Measurements from ENCODE around the gene GAL.

GAL gene

DNA sequence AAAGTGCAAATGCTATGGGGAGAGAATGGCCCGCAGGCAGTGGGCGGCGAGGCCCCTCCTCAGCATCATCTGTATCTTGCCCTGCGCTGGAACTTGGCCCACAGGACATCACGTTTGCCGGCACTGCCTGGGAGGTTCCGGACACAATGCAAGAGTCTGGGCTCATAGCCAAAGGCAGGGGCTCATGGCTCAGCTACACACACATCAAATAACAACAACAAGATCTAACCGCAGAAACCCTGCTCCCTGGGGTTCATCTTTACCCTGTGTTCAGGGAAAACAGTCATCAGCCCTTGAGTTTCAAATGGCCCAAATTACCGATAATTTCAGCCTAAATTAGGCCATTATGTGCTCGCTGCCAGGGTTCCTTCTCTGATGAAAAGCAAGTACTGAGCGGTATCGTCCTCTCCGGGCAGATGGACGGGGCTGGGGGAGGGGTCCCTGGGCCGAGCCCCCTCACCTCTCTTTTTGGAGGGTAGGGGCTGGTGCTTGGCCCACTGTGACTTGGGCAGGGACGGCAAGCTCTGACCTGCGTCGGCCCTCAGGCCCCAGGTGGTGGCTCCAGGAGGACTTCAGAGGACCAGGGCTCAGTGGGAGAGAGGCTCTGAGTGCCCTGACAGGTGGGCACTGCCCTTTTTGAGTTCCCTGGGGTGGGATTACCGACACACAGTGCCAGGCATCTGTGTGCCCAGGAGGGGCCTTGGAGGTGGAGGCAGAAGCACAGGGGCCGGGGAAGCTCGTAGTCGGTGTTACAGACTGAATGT is 25.0 kb upstream of the GAL start:
- DNase-seq: peak; percentile 95

DNA sequence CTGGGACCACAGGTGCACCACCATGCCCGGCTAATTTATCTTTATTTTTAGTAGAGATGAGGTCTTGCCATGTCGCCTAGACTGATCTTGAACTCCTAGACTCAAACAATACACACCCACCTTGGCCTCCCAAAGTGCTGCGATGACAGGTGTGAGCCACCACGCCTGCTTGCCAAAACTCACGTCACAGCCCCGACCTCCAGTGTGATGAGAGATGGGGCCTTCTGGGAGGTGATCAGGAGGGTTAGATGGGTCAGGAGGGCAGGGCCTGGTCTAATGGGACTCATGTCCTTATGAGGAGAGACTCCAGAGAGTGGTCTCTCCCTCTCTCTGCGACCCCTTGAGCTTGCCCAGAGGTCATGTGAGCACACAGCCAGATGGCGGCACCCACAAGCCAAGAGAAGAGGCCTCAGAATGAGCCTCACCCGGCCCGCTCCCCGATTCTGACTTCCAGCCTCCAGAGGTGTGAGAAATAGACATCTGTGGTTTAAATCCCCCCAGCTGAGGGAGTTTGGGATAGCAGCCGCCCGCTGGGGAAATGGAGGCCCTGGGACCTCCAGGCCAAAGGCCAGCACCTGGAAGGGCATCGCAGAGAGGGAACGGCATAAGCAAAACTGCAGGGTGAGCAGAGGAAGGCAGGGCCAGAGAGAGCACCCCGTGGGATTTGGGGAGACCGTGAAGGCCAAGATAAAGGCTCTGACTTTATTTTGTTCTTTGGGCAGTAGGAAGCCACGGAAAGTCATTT is 24.1 kb upstream of the GAL start:
- DNase-seq: no peak

DNA sequence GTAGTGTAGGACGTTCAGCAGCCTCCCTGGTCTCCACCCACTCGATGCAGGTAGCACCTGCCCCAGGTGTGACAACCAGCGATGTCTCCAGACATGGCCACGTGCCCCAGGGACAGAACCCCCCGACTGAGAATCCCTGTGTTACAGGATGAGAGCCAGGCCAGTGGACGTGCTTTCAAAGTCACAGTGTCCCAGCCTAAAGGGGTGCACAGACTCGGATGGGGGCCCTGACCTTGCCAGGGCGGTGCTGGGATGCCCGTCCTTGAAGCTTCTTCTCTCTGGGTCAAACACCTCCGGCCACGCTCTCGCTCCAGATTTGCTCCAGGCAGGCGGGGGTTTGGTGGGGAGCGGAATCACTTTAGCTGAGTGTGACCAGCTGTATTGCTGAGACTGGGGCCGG is 23.3 kb upstream of the GAL start:
- no peak for DNase-seq

DNA sequence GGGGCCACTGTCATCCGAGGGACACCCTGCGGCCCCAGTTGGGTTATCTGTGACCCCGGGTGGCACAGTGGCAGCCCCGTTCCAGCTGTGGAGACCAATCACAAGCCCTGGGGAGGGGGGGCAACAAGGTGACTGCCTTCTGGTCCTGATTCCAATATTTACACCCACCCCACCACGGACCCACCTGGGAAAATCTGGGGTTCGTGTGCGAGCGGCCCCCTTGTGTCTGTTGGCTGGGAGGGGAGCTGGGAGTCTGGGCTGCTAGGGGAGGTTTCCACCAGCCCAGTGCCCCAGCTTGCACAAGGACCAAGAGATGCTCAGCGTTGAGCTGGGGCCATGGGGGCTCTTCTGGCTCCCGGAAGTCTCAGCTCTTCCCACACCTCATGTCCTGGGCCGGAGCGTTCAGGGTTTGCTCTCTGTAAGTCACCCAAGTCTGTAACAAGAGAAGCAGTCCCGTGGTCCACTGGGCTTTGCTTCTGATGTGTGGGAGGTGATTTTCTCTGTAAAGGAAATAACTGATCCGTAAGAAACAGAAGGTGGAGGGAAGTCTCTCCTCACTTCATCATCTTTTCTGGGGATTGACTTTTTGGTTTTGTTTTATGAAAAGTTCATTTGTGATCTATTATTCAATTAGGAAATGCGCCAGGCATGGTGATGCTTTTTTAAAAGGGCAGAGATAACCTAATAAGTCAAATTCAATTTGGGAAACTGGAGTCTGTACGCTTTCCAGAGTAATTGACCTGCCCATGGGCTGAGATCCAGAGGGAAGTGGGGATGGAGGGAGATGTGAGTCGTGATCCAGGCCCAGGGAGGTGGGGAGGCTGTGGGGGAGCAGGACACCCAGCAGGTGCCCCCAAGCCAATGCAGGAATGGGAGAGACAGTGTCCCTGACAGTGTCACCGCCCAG is 22.4 kb upstream of the GAL start:
- no peak for DNase-seq

DNA sequence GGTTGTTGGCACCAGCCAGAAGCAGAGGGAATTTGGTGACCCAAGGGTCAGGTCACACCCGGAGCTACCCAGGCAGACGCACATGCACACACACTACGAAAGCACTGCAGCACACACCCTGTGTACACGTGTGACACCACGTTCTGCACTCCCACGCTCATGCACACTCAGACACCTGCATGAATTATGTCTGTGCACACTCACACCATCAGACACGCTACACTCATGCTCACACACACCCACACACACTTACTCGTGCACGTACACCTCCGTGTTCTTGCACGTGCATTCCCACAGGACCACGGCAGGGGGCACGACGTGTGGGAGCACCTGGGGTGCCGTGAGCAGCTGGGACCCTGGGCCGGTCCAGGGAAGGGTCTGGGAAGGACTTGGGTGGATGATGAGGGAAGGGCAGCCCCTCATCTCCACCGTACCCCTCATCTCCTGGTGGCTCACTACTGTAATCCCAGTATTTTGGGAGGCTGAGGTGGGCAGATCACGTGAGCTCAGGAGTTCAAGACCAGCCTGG is 20.8 kb upstream of the GAL start:
- no peak for DNase-seq

- DNase-seq: no peak
Observed at GRCh38 chr11:68664141-68664540, 20.2 kb upstream of the GAL start.

GRCh38 chr11:68664906-68665305 is 19.4 kb upstream of the GAL start:
- no peak for DNase-seq

DNA sequence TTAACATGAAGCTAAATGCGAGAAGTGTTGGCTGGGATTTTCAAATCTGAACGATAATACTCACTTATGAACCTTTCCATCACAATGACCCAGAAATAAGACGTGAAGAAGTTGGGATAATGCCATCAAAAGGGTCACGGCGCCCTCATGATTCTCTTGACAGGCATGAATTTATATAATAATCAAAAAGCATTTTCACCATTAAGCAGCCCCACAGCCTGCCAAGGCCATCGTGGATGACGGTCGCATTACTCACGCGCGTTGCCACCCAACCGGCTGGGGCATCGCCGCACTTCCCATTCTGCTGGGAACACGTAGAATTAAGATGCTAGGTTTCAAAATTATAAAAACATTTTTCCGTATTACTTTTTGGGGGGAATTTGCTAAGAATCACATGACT is 18.9 kb upstream of the GAL start:
- DNase-seq: no peak

- DNase-seq: no peak
Observed at GRCh38 chr11:68666849-68667248, 17.5 kb upstream of the GAL start.

- DNase-seq: no peak
Observed at GRCh38 chr11:68667511-68668500, 16.5 kb upstream of the GAL start.

GRCh38 chr11:68669301-68670090 is 14.8 kb upstream of the GAL start:
- DNase-seq: no peak

GRCh38 chr11:68670208-68670992 is 13.9 kb upstream of the GAL start:
- DNase-seq: no peak

GRCh38 chr11:68673306-68673945 is 10.9 kb upstream of the GAL start:
- DNase-seq: no peak

GRCh38 chr11:68673991-68674390 is 10.4 kb upstream of the GAL start:
- DNase-seq: no peak

DNA sequence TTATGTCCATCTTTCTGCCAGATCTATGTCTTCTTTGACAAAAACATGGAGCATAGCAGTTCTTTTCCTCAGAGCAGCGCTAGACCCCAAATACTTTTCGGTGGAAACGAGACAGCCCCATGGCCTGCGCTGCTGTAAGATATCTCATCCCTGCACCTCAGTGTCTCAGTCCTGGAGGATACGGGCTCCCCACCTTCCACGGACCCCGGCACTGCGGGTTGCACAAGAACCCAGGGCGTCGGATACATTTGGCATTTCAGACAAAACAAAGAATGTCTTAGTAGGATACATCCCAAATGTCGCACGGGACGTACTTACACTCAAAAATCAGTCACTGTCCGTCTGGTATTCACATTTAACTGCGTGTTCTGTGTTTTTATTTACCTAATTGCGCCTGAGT is 9.9 kb upstream of the GAL start:
- no peak for DNase-seq

GRCh38 chr11:68677432-68677831 is 6.9 kb upstream of the GAL start:
- DNase-seq: peak; percentile 84

- DNase-seq: no peak
Observed at GRCh38 chr11:68678031-68678441, 6.3 kb upstream of the GAL start.

DNA sequence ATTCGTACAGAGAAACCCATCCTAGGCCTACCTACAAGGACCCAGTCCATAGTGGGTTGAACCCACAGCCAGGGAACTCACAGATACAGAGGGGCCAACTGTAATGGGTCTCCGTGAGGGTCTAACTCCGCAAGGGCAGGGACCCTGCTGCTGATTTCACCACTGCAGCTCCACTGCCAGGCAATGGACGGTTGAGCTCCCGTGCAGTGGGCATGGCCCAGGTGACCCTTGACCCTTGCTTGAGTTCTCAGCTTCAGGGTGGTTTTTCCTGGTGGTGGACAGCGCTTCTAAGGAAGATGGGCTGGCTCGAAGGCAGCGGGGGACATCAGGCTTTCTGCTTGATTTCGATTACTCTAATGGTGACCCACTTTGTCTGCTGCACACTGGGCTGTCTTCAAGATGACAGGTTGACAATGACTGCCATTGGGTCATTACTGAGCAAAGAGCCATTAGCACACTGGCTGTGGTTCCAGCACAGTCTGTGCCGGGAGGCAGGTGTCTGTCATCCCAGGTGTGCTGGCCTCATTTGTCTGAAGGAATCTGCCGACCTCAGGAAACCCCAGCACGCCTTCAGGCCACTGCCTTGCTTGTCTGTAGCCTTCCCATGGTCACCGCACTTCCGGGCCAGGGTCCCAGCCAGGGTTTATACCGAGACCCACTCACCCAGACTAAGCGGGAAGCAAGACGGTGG is 3.7 kb upstream of the GAL start:
- DNase-seq: no peak

- DNase-seq: no peak
Observed at GRCh38 chr11:68682531-68682961, 1.8 kb upstream of the GAL start.
